PC-3 (cell line): Measurements from ENCODE around the gene OR2A5.

ENCODE experiments used
- EZH2 ChIP-seq: fragments of 300-600 bp; sonication (generic); IDR thresholded peaks from one replicate; pipeline ENCODE4 v1.6.1; 2017; ENCODE audit warnings: antibody characterized with exemption, mild to moderate bottlenecking, low read length; ENCODE audit not compliant: unreplicated experiment
- TF ChIP-seq, protein P1 (sequence below): fragments of 300-600 bp; sonication (generic); conservative IDR thresholded peaks from 2 replicates; pipeline ENCODE4 v1.5.1; 2017; ENCODE audit warnings: antibody characterized with exemption, low read depth, mild to moderate bottlenecking, low read length

DNA sequence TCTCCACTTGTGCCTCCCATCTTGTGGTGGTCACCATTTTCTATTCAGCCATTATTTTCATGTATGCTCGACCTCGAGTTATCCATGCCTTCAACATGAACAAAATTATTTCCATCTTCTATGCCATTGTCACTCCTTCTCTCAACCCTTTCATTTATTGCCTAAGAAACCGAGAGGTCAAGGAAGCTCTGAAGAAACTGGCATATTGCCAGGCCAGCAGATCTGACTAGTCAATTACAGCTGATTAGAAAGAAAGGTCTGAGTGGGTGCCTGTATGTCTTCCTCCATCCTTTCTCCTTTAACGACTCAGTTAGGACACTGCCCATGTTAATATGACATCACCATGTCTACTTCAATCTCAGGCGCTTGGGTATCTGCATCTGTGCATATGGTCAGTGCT is 44.0 kb upstream of the OR2A5 start:
- TF ChIP-seq, protein P1, sequence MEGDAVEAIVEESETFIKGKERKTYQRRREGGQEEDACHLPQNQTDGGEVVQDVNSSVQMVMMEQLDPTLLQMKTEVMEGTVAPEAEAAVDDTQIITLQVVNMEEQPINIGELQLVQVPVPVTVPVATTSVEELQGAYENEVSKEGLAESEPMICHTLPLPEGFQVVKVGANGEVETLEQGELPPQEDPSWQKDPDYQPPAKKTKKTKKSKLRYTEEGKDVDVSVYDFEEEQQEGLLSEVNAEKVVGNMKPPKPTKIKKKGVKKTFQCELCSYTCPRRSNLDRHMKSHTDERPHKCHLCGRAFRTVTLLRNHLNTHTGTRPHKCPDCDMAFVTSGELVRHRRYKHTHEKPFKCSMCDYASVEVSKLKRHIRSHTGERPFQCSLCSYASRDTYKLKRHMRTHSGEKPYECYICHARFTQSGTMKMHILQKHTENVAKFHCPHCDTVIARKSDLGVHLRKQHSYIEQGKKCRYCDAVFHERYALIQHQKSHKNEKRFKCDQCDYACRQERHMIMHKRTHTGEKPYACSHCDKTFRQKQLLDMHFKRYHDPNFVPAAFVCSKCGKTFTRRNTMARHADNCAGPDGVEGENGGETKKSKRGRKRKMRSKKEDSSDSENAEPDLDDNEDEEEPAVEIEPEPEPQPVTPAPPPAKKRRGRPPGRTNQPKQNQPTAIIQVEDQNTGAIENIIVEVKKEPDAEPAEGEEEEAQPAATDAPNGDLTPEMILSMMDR: no peak
- no peak for TF ChIP-seq EZH2
